ENCODE data around the gene TRIOBP. TPM values are rescaled to one million over a fixed set of nuclear protein-coding genes. Genes with fewer than 3 reads are reported as not detected.
A peak's percentile ranks its signal among the peaks of the same experiment; 100 is the strongest.

Gene TRIOBP
- total RNA-seq, 1 donor from 2014 or later: 40.6 TPM

- Histone ChIP-seq H3K9ac (ENCODE audit: low read length) (no peak overlapping the region), H3K79me2 (ENCODE audit: insufficient read depth, low read length) (no peaks in the 10 kb centered on the region), H3K36me3 (ENCODE audit: insufficient read depth, low read length) (no peaks in the 10 kb centered on the region), H3K9me3 (ENCODE audit: insufficient read depth, low read depth, low read length) (no peaks in the 10 kb centered on the region), H3K4me2 (ENCODE audit: low read length) (no peak overlapping the region), H3K27ac (ENCODE audit: low read depth, low read length) (no peak overlapping the region), H2AFZ (ENCODE audit: low read depth, low read length) (no peak overlapping the region), H4K20me1 (ENCODE audit: insufficient read depth, low read length) (no peaks in the 10 kb centered on the region), H3K27me3 (ENCODE audit: insufficient read depth, low read length) (no peaks in the 10 kb centered on the region), H3K4me3 (ENCODE audit: insufficient read depth, low read depth, low read length) (no peak overlapping the region), H3K4me1 (ENCODE audit: insufficient read depth, low read length) (peaks cover 17% of the 10 kb centered on the region)
- DNase-seq (ENCODE audit: low read depth) (no peak), FAIRE-seq (no peak)
- Mint-ChIP-seq H3K4me1 (ENCODE audit: low read depth, unreplicated experiment) (peaks cover 2% of the 10 kb centered on the region), H3K27me3 (ENCODE audit: low read depth, unreplicated experiment) (peaks cover 20% of the 10 kb centered on the region), H3K36me3 (ENCODE audit: low read depth, unreplicated experiment) (peaks cover 7% of the 10 kb centered on the region), H3K9me3 (ENCODE audit: unreplicated experiment) (peaks cover 3% of the 10 kb centered on the region), H3K4me3 (ENCODE audit: unreplicated experiment) (no peak overlapping the region), H3K27ac (ENCODE audit: unreplicated experiment) (no peak overlapping the region)
- no peak for TF ChIP-seq EZH2 (IDR thresholded peaks at IDR 0.05; ENCODE audit: insufficient read depth, low read length)
- TF ChIP-seq CTCF (IDR thresholded peaks at IDR 0.05; ENCODE audit: insufficient read depth, low read depth, low read length): peak; percentile 15
These were observed 84.7 kb downstream of the TRIOBP start for GRCh38 chr22:37781434-37782059.

GRCh38 chr22:37782340-37783168, 85.7 kb downstream of the TRIOBP start:
- no peak overlapping the region for H2AFZ ChIP-seq (ENCODE audit: low read depth, low read length)
- H3K9me3 ChIP-seq (ENCODE audit: insufficient read depth, low read depth, low read length): no peaks in the 10 kb centered on the region
- no peaks in the 10 kb centered on the region for H3K79me2 ChIP-seq (ENCODE audit: insufficient read depth, low read length)
- no peak overlapping the region for H3K4me3 ChIP-seq (ENCODE audit: insufficient read depth, low read depth, low read length)
- peak overlapping the region; percentile 41 for H3K4me2 ChIP-seq (ENCODE audit: low read length)
- no peak overlapping the region for H3K27ac Mint-ChIP-seq (ENCODE audit: unreplicated experiment)
- no peak overlapping the region for H3K27ac ChIP-seq (ENCODE audit: low read depth, low read length)
- DNase-seq (ENCODE audit: low read depth) (peak; percentile 22), FAIRE-seq (no peak)
- TF ChIP-seq EZH2 (IDR thresholded peaks at IDR 0.05; ENCODE audit: insufficient read depth, low read length) (no peak), CTCF (IDR thresholded peaks at IDR 0.05; ENCODE audit: insufficient read depth, low read depth, low read length) (no peak)
- no peaks in the 10 kb centered on the region for H3K27me3 ChIP-seq (ENCODE audit: insufficient read depth, low read length)
- peaks cover 20% of the 10 kb centered on the region for H3K27me3 Mint-ChIP-seq (ENCODE audit: low read depth, unreplicated experiment)
- H3K36me3 ChIP-seq (ENCODE audit: insufficient read depth, low read length): no peaks in the 10 kb centered on the region
- peaks cover 2% of the 10 kb centered on the region for H3K4me1 Mint-ChIP-seq (ENCODE audit: low read depth, unreplicated experiment)
- peaks cover 3% of the 10 kb centered on the region for H3K9me3 Mint-ChIP-seq (ENCODE audit: unreplicated experiment)
- no peaks in the 10 kb centered on the region for H4K20me1 ChIP-seq (ENCODE audit: insufficient read depth, low read length)
- H3K36me3 Mint-ChIP-seq (ENCODE audit: low read depth, unreplicated experiment): peaks cover 7% of the 10 kb centered on the region
- no peak overlapping the region for H3K4me3 Mint-ChIP-seq (ENCODE audit: unreplicated experiment)
- H3K9ac ChIP-seq (ENCODE audit: low read length): no peak overlapping the region
- H3K4me1 ChIP-seq (ENCODE audit: insufficient read depth, low read length): peaks cover 8% of the 10 kb centered on the region

Data from astrocyte (in vitro differentiated cells and primary cell).